H9 (cell line): ENCODE measurements around the gene CCDC78. TPM values are rescaled to one million over a fixed set of nuclear protein-coding genes. Genes with fewer than 3 reads are reported as not detected.

Experiments
- DNase-seq: peaks from one replicate; pipeline ENCODE4 v3.0.0-alpha.2; 2017
- H2AFZ ChIP-seq: one replicate; pipeline ENCODE4 v1.6.1; 2013; ENCODE audit warnings: mild to moderate bottlenecking, low read length, control low read depth, moderate library complexity
- H2AK5ac ChIP-seq: 2 replicates; pipeline ENCODE4 v1.6.1; 2013; ENCODE audit warnings: low read length, control low read depth, mixed read lengths; ENCODE audit not compliant: insufficient read length
- H2BK120ac ChIP-seq: one replicate; pipeline ENCODE4 v1.6.1; 2013; ENCODE audit warnings: low read depth, mild to moderate bottlenecking, low read length, control low read depth, inconsistent platforms; ENCODE audit not compliant: poor library complexity, severe bottlenecking
- H2BK12ac ChIP-seq: 2 replicates; pipeline ENCODE4 v1.6.1; 2013; ENCODE audit warnings: low read length, control low read depth, mixed read lengths, low read depth; ENCODE audit not compliant: insufficient read length
- H2BK15ac ChIP-seq: 2 replicates; pipeline ENCODE4 v1.6.1; 2013; ENCODE audit warnings: low read depth, low read length, control low read depth
- H2BK20ac ChIP-seq: one replicate; pipeline ENCODE4 v1.6.1; 2013; ENCODE audit warnings: low read depth, mild to moderate bottlenecking, low read length, control low read depth, inconsistent platforms; ENCODE audit not compliant: poor library complexity, severe bottlenecking
- H2BK5ac ChIP-seq: 2 replicates; pipeline ENCODE4 v1.6.1; 2013; ENCODE audit warnings: low read length, control low read depth, mixed read lengths; ENCODE audit not compliant: insufficient read length
- H3K14ac ChIP-seq: 2 replicates; pipeline ENCODE4 v1.6.1; 2013; ENCODE audit warnings: low read length, control low read depth; ENCODE audit not compliant: insufficient read depth
- H3K18ac ChIP-seq: 2 replicates; pipeline ENCODE4 v1.6.1; 2013; ENCODE audit warnings: low read depth, mild to moderate bottlenecking, mixed read lengths, low read length, control low read depth; ENCODE audit not compliant: insufficient read length
- H3K23ac ChIP-seq: 2 replicates; pipeline ENCODE4 v1.6.1; 2013; ENCODE audit warnings: low read length, control low read depth, mixed read lengths, low read depth; ENCODE audit not compliant: insufficient read length
- H3K23me2 ChIP-seq: 2 replicates; pipeline ENCODE4 v1.6.1; 2013; ENCODE audit warnings: low read depth, mild to moderate bottlenecking, mixed read lengths, low read length, control low read depth; ENCODE audit not compliant: insufficient read length, poor library complexity, severe bottlenecking
- H3K27ac ChIP-seq: 2 replicates; pipeline ENCODE4 v1.5.1; 2013; ENCODE audit warnings: low read length, control low read depth, mixed read lengths, low read depth; ENCODE audit not compliant: insufficient read length
- H3K27me3 ChIP-seq: 2 replicates; pipeline ENCODE4 v1.6.1; 2013; ENCODE audit warnings: low read length, control low read depth, inconsistent platforms; ENCODE audit not compliant: insufficient read depth
- H3K4ac ChIP-seq: 2 replicates; pipeline ENCODE4 v1.6.1; 2013; ENCODE audit warnings: low read depth, mild to moderate bottlenecking, control low read depth, inconsistent platforms, low read length, moderate library complexity
- H3K4me1 ChIP-seq: 2 replicates; pipeline ENCODE4 v1.6.1; 2013; ENCODE audit warnings: low read length, control low read depth, inconsistent platforms; ENCODE audit not compliant: insufficient read depth
- H3K4me2 ChIP-seq: 2 replicates; pipeline ENCODE4 v1.6.1; 2013; ENCODE audit warnings: low read length, control low read depth, mixed read lengths; ENCODE audit not compliant: insufficient read length, insufficient read depth
- H3K56ac ChIP-seq: 2 replicates; pipeline ENCODE4 v1.6.1; 2013; ENCODE audit warnings: low read depth, mild to moderate bottlenecking, mixed read lengths, low read length, control low read depth; ENCODE audit not compliant: insufficient read length
- H3K79me1 ChIP-seq: 2 replicates; pipeline ENCODE4 v1.6.1; 2013; ENCODE audit warnings: low read depth, mild to moderate bottlenecking, moderate library complexity, low read length, control low read depth, inconsistent platforms; ENCODE audit not compliant: insufficient read depth, poor library complexity, severe bottlenecking
- H3K79me2 ChIP-seq: 2 replicates; pipeline ENCODE4 v1.6.1; 2013; ENCODE audit warnings: low read length, control low read depth, inconsistent platforms; ENCODE audit not compliant: insufficient read depth
- H3K9ac ChIP-seq: 2 replicates; pipeline ENCODE4 v1.6.1; 2013; ENCODE audit warnings: low read length, control low read depth, mixed read lengths; ENCODE audit not compliant: insufficient read length; ENCODE audit errors: extremely low read depth
- H3K9me3 ChIP-seq: one replicate; pipeline ENCODE4 v1.6.1; 2013; ENCODE audit warnings: low read depth, low read length, inconsistent platforms; ENCODE audit not compliant: control insufficient read depth
- H3T11ph ChIP-seq: one replicate; pipeline ENCODE4 v1.6.1; 2013; ENCODE audit warnings: mild to moderate bottlenecking, low read length, control low read depth, inconsistent platforms
- H4K20me1 ChIP-seq: one replicate; pipeline ENCODE4 v1.6.1; 2013; ENCODE audit not compliant: control insufficient read depth, insufficient read length, insufficient read depth
- H4K5ac ChIP-seq: 2 replicates; pipeline ENCODE4 v1.6.1; 2013; ENCODE audit warnings: low read depth, mild to moderate bottlenecking, mixed read lengths, low read length, control low read depth; ENCODE audit not compliant: insufficient read length
- H4K8ac ChIP-seq: replicated peaks from 2 replicates; pipeline ENCODE4 v1.6.1; 2013; ENCODE audit warnings: low read length, control low read depth, mixed read lengths, low read depth; ENCODE audit not compliant: insufficient read length
- H4K91ac ChIP-seq: 2 replicates; pipeline ENCODE4 v1.6.1; 2013; ENCODE audit warnings: low read depth, mild to moderate bottlenecking, moderate library complexity, mixed read lengths, low read length, control low read depth; ENCODE audit not compliant: insufficient read length
- H3K27ac Mint-ChIP-seq, 3 experiments: 2 replicates in 2 of 3; 3 replicates in 1 of 3; pipeline ENCODE4 v1.8.0; 2020 to 2021; ENCODE audit warnings: mixed read lengths in 3 of 3, mild to moderate bottlenecking in 1 of 3, moderate library complexity in 1 of 3
- H3K27me3 Mint-ChIP-seq: 2 replicates; pipeline ENCODE4 v1.8.0; 2021; ENCODE audit warnings: low read depth, mild to moderate bottlenecking, moderate library complexity, mixed read lengths
- H3K36me3 Mint-ChIP-seq, 3 experiments: 2 replicates in 2 of 3; 3 replicates in 1 of 3; pipeline ENCODE4 v1.8.0; 2020 to 2021; ENCODE audit warnings: low read depth in 3 of 3, mixed read lengths in 3 of 3; ENCODE audit not compliant: insufficient read depth in 1 of 3
- H3K4me1 Mint-ChIP-seq, 2 experiments: 2 replicates each; pipeline ENCODE4 v1.8.0; 2020; ENCODE audit warnings: mixed read lengths in 2 of 2
- H3K4me3 Mint-ChIP-seq, 2 experiments: 2 replicates in 1 of 2; 3 replicates in 1 of 2; pipeline ENCODE4 v1.8.0; 2020 to 2021; ENCODE audit warnings: mild to moderate bottlenecking in 2 of 2, mixed read lengths in 2 of 2, moderate library complexity in 1 of 2
- H3K9me3 Mint-ChIP-seq, 2 experiments: 2 replicates in 1 of 2; 3 replicates in 1 of 2; pipeline ENCODE4 v1.8.0; 2020; ENCODE audit warnings: mild to moderate bottlenecking in 2 of 2, mixed read lengths in 2 of 2, moderate library complexity in 1 of 2
- CTCF ChIP-seq: fragments of 200-600 bp; sonication (generic); conservative IDR thresholded peaks from 3 replicates; pipeline ENCODE4 v1.8.0; 2021; ENCODE audit warnings: antibody characterized with exemption, mild to moderate bottlenecking
- WGBS: extraction: QIAGEN DNeasy Blood & Tissue Kit; methylation state at CpG from one replicate; pipeline ENCODE4 v1.1.7; 2013; ENCODE audit warnings: missing lambda C conversion rate, low lambda C conversion rate, mixed read lengths; ENCODE audit not compliant: insufficient read length; ENCODE audit errors: extremely low coverage; 5-methylcytosine and 5-hydroxymethylcytosine counted together
- total RNA-seq: library from RNA; stranded (reverse); gene quantifications from 2 replicates; pipeline ENCODE4 v1.2.1, GENCODE V29; 2021

CCDC78 gene
- total RNA-seq, 1 experiment from 2014 or later = 12.1 TPM

GRCh38 chr16:681746-682427, 44.4 kb downstream of the CCDC78 start:
- Histone ChIP-seq H2AK5ac (no peak overlapping the region), H2BK120ac (no peak overlapping the region), H3K27me3 (no peaks in the 10 kb centered on the region), H3K18ac (no peak overlapping the region), H2AFZ (no peak overlapping the region), H3K14ac (no peak overlapping the region), H3K27ac (no peak overlapping the region), H3K56ac (no peak overlapping the region), H3T11ph (no peak overlapping the region), H3K79me1 (no peaks in the 10 kb centered on the region), H3K4me2 (peak overlapping the region; percentile 71), H3K9ac (no peak overlapping the region), H3K23me2 (peaks cover 11% of the 10 kb centered on the region), H3K4me1 (no peaks in the 10 kb centered on the region), H2BK12ac (no peak overlapping the region), H4K20me1 (no peaks in the 10 kb centered on the region), H4K91ac (no peak overlapping the region), H3K23ac (no peak overlapping the region), H3K4ac (no peak overlapping the region), H4K8ac (no peak overlapping the region), H3K9me3 (no peaks in the 10 kb centered on the region), H2BK5ac (no peak overlapping the region), H2BK20ac (no peak overlapping the region), H2BK15ac (no peak overlapping the region), H4K5ac (no peak overlapping the region), H3K79me2 (peaks cover 2% of the 10 kb centered on the region; the same call in 1 of the 2 replicates)
- Mint-ChIP-seq H3K4me3 (peak overlapping the region; percentile 81 to 86), H3K27ac (0 out of 7 replicates have a peak overlapping the region, but pooled peaks of 1 of the 3 experiments have one; percentile 66), H3K4me1 (peaks cover 14 to 32% of the 10 kb centered on the region in 2 experiments), H3K36me3 (peaks cover 14 to 37% (median 36%) of the 10 kb centered on the region in 3 experiments; a peak in 6 of 7 replicates), H3K9me3 (no peaks in the 10 kb centered on the region), H3K27me3 (no peaks in the 10 kb centered on the region; the same call in 1 of the 2 replicates)
- no peak for TF ChIP-seq CTCF
- DNase-seq = no peak
- WGBS = no CpG with 5 or more reads among the region's 28 CpGs
